Ovary (tissue), 9 donors: Measurements from ENCODE around the gene FOLR3. TPM values are rescaled to one million over a fixed set of nuclear protein-coding genes. Genes with fewer than 3 reads are reported as not detected.

Experiments used
- DNase-seq, 5 donors: peaks; one replicate each; pipeline ENCODE4 v3.0.0-alpha.2; 2019 to 2020
- H3K27ac ChIP-seq, 2 donors: fragments of 200-600 bp; one replicate each; pipeline versions ENCODE4 v1.5.1 to v1.8.0; 2019 to 2022
- H3K27me3 ChIP-seq: fragments of 200-600 bp; one replicate; pipeline ENCODE4 v1.8.0; 2022
- H3K36me3 ChIP-seq: fragments of 200-600 bp; sonication (generic); one replicate; pipeline ENCODE4 v1.5.1; 2019
- H3K4me1 ChIP-seq: one replicate; pipeline ENCODE4 v1.8.1; 2013; ENCODE audit warnings: mild to moderate bottlenecking, moderate library complexity; ENCODE audit not compliant: insufficient read depth
- H3K4me3 ChIP-seq: fragments of 200-600 bp; sonication (generic); one replicate; pipeline ENCODE4 v1.5.1; 2017
- H3K9me3 ChIP-seq, 2 donors: fragments of 200-600 bp in 1 of 2; sonication (generic) in 1 of 2; one replicate each; pipeline versions ENCODE4 v1.5.1 to v1.8.1; 2013 to 2019; ENCODE audit warnings: mild to moderate bottlenecking in 1 of 2, moderate library complexity in 1 of 2
- CTCF ChIP-seq, 3 donors: fragments of 450-650 bp in 2 of 3; fragments of 200-600 bp in 1 of 3; IDR thresholded peaks; one replicate each; pipeline versions ENCODE4 v1.5.1 to v1.8.0; 2016 to 2022; ENCODE audit warnings: antibody characterized with exemption in 3 of 3, mild to moderate bottlenecking in 1 of 3
- EP300 ChIP-seq: sonication (generic); formaldehyde crosslinking; IDR thresholded peaks from one replicate; pipeline ENCODE4 v1.6.1; 2017; ENCODE audit warnings: antibody characterized with exemption
- POLR2A ChIP-seq: fragments of 450-650 bp; IDR thresholded peaks from one replicate; pipeline ENCODE4 v1.6.1; 2017; ENCODE audit warnings: antibody characterized with exemption, mild to moderate bottlenecking, moderate library complexity
- WGBS, 3 donors: extraction: QIAGEN DNeasy Blood & Tissue Kit in 1 of 3; methylation state at CpG; one replicate each; pipeline versions ENCODE4 v1.1.5 to v1.1.7; 2013 to 2017; 5-methylcytosine and 5-hydroxymethylcytosine counted together
- intact Hi-C, 4 donors: fragments of 100-400 bp; cut with DNase I; formaldehyde crosslinking; loops; one replicate each; pipeline versions ENCODE4 v1.11.0 to v1.15.1; 2022 to 2023
- polyA plus RNA-seq, 2 donors: library from polyadenylated mRNA; stranded (reverse); fragments of 200-250 nt in 1 of 2; fragments of 350-450 nt in 1 of 2; fragmentation: Illumina TruSeq in 1 of 2; extraction: RNeasy Lipid Tissue Mini Kit (QIAGEN cat#74804) in 1 of 2; gene quantifications; one replicate each; pipeline ENCODE4 v1.2.3, GENCODE V29; 2013 to 2014
- total RNA-seq, 7 donors: library from RNA; depleted of rRNA in 2 of 7; stranded (reverse); fragments of >200 nt in 2 of 7; fragmentation: NEBNext Ultra II Directional in 3 of 7; extraction: Animal tissue kit (Norgen Biotek cat#: 25700) in 3 of 7; gene quantifications; one replicate each; pipeline versions ENCODE4 v1.1.0 to v1.2.4, GENCODE V29; 2016 to 2023
- donor health status: DM: no; HTN: no; CAD: no; lungs with moderate emphysema.
- donor health status: DM: no; HTN: no; CAD: no.
- donor health status: Bipolar disorder and iron deficiency.
- donor health status: DM: yes; HTN: yes; CAD: no.
- donor health status: DM: no; HTN: no; CAD: no.
- donor health status: DM: yes; HTN: yes; CAD: no.

Gene FOLR3
- total and polyA plus RNA-seq, 9 donors = not detected

- TF ChIP-seq POLR2A (no peak), CTCF (IDR thresholded peaks at IDR 0.05) (no peak), EP300 (no peak)
- no peaks in the 10 kb centered on the region for H3K36me3 ChIP-seq
- WGBS, 3 donors = 59 to 68% (median 63%) methylated on average over 1 of the region's 1 CpG
Measured at GRCh38 chr11:72125956-72126355, 9.6 kb upstream of the FOLR3 start.

DNA sequence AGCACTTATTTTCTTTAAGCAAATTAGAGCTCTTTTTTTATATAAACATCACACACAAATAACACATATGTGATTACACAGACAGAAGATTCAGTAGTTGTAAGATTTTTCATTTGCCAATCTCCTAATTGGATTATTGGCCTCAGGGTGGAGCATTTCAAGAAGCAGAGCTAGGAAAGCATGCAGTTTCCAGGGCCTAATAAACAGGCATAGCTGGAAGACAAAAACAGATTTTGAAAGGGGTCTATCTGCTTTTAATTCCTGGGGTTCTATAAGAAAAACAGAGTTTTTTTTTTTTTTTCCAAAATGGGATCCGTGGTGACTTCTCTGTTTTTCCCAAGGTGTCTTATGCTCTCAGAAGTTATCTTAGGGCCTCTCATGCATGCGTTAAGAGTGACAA lies 7.6 kb upstream of the FOLR3 start:
- intact Hi-C loops = no loop called here
- no peak overlapping the region for H3K27ac ChIP-seq
- H3K27me3 ChIP-seq = no peaks in the 10 kb centered on the region
- DNase-seq = no peak
- TF ChIP-seq POLR2A (no peak), EP300 (no peak), CTCF (IDR thresholded peaks at IDR 0.05) (no peak)
- WGBS, 3 donors = 50 to 64% (median 62%) methylated on average over 2 of the region's 2 CpGs
- no peaks in the 10 kb centered on the region for H3K4me1 ChIP-seq
- no peaks in the 10 kb centered on the region for H3K36me3 ChIP-seq
- H3K9me3 ChIP-seq = no peaks in the 10 kb centered on the region
- no peak overlapping the region for H3K4me3 ChIP-seq

More at GRCh38 chr11:72125956-72126355, 9.6 kb upstream of the FOLR3 start:
- H3K27me3 ChIP-seq = no peaks in the 10 kb centered on the region
- intact Hi-C loops = no loop called here
- no peak for DNase-seq
- no peak overlapping the region for H3K27ac ChIP-seq
- H3K9me3 ChIP-seq = no peaks in the 10 kb centered on the region
- no peak overlapping the region for H3K4me3 ChIP-seq
- no peaks in the 10 kb centered on the region for H3K4me1 ChIP-seq

- no peaks in the 10 kb centered on the region for H3K9me3 ChIP-seq
- no peaks in the 10 kb centered on the region for H3K4me1 ChIP-seq
- H3K36me3 ChIP-seq = no peaks in the 10 kb centered on the region
- 73 to 83% (median 82%) methylated on average over 3 of the region's 3 CpGs for WGBS, 3 donors
- H3K27me3 ChIP-seq = no peaks in the 10 kb centered on the region
- intact Hi-C loops = no loop called here
- no peak for TF ChIP-seq POLR2A
- TF ChIP-seq EP300 = no peak
- no peak for TF ChIP-seq CTCF (IDR thresholded peaks at IDR 0.05)
- H3K4me3 ChIP-seq = no peak overlapping the region
- H3K27ac ChIP-seq = no peak overlapping the region
- DNase-seq = no peak
Measured at GRCh38 chr11:72129381-72129780, 6.1 kb upstream of the FOLR3 start.

- Histone ChIP-seq H3K27ac (no peak overlapping the region), H3K4me1 (no peaks in the 10 kb centered on the region), H3K36me3 (no peaks in the 10 kb centered on the region), H3K27me3 (no peaks in the 10 kb centered on the region), H3K4me3 (no peak overlapping the region), H3K9me3 (no peaks in the 10 kb centered on the region)
- TF ChIP-seq POLR2A (no peak), CTCF (IDR thresholded peaks at IDR 0.05) (no peak), EP300 (no peak)
- no peak for DNase-seq
- intact Hi-C loops = loop anchor here in 1 of 4 donors (10.0 kb wide), 1 partner anchor 158 kb away; no protein-coding TSS in a partner anchor
- WGBS, 3 donors = 19 to 51% (median 28%) methylated on average over 2 of the region's 2 CpGs
Measured at GRCh38 chr11:72132646-72133045, 2.9 kb upstream of the FOLR3 start.
